ENCODE data around the gene CEP72.

- no peak for TF ChIP-seq CTCF (IDR thresholded peaks at IDR 0.05; ENCODE audit: low read depth, low read length, poor library complexity, severe bottlenecking)
- no peak for TF ChIP-seq EZH2phosphoT487 (IDR thresholded peaks at IDR 0.05; ENCODE audit: borderline replicate concordance, low read length)
Measured at GRCh38 chr5:579211-579610, 32.9 kb upstream of the CEP72 start.
